ENCODE data around the gene IRX2. TPM values are rescaled to one million over a fixed set of nuclear protein-coding genes. Genes with fewer than 3 reads are reported as not detected.

IRX2 gene
- total RNA-seq, 1 donor from 2014 or later, result not detected

DNA sequence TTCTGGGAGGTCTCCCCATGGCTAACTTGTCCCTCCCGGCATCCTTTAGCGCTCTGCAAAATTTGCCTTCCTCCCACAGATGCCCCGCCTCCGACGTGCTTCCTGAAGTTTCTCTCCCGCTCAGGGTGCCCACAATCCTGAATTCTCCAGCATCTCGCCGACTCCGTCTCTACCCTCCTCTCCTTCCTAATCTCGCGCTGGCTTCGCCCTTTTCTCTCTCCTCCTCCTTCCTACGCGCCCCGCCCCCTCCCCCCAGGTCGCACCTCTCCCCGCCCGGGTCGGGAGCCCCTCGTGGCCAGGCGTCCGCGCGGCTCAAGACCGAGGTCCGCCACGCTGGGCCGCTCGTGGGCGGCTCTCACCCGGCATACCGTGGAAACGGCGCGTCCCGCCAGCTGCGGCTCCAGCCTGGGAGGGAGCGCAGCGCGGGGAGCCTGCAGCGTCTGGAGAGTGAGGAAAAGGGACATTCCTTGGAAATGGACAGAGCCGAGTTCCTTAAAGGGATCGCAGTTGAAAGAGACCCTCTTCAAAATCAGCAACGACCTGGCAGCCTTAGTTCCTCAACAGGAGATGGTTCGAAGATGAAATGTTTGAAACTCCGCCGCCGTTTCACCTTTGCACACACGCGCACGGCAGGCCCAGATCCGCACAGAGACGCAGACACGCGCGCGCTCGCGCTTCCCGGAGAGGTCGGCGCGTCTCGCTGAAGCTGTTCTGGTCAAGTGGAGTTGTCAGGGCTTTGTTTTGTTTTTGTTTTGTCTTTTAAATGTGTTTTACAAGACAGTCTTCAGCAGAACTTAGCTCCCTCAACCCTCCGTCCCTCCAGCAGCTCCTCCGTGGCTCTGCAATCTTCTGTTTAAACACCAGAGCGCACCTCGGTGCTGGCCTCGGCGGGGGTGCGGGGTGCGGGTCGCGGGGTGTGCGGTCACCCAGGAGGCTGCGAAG is 5.0 kb upstream of the IRX2 start:
- ATAC-seq, result no peak
- no peak for DNase-seq (ENCODE audit: low spot score)

DNA sequence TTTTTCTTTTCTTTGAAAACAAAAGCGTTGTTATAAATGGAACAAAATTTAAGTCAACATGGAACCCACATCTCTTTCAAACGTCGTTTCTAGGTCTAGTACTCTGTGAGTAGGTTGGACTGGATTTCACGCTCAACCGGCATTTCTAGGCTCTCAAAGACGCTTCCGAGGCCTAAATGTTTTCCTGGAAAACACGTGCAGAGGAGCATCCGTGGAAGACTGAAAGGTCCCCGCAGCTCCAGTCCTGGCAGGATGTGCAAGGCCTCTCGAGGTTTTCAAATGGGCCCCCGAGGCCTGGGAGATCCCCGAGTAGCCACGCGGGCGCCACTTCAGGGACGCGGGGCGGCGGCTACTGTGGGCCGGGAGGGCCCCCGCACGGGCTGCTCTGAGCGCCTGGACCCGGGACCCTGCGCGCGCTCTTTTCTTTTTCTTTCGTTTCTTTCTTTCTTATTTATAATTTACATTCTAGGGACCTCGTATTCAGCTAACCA is 4.2 kb upstream of the IRX2 start:
- DNase-seq (ENCODE audit: low spot score), result no peak
- ATAC-seq, result no peak

DNA sequence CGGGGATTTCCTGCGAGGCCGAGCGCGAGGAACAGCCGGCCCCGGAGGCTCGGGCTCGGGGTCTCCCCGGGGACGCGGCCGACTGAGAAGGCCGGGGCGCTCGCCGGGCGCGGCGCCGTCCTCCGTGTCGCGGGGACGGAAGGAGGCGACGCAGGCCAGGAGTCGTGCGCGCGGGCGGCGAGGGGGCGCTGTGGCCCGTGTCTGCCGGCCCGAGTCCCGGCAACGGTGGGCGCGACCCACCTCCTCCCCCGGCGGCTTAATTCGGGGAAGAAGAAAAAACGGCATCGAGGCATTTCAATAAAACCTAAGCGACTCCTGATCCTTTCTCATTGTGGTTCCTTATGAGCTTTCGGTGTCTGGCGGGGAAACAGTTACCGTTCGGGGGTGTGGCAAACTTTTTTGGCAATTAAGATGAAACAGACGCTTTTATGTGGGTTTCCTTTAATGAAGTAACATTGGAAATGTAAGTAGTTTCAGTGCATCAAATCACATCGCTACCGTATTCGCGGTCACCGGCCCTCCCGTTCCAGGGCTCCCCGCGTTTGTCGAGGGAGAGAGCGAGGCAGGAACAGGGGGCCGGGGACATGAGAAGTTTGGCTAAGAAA is 3.7 kb upstream of the IRX2 start:
- ATAC-seq (no peak), DNase-seq (ENCODE audit: low spot score) (no peak)

DNA sequence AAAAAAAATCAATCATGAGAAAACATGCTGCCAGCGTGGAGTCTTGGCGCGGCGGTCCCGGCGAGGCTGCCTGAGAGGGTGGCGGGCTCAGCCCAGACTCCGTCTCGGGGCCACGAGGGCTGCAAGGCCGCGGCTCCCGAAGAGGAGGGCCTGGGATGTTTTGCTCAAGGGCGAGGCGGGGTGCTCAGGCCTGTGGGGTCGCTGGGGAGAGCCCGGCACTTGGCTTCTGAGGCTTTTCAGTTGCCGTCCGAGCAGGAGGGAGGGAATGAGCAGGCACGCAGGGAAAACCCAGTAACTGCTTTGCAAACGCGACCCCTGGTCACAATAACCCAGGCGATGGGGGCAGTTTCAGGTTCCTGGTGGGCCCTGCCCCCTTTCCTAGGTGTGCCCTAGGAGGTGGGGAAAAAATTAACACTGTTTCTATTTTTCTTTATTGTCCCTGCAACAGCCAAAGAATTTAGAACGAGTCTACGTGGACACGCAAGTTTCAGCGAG is 3.2 kb upstream of the IRX2 start:
- DNase-seq (ENCODE audit: low spot score) (no peak), ATAC-seq (no peak)

DNA sequence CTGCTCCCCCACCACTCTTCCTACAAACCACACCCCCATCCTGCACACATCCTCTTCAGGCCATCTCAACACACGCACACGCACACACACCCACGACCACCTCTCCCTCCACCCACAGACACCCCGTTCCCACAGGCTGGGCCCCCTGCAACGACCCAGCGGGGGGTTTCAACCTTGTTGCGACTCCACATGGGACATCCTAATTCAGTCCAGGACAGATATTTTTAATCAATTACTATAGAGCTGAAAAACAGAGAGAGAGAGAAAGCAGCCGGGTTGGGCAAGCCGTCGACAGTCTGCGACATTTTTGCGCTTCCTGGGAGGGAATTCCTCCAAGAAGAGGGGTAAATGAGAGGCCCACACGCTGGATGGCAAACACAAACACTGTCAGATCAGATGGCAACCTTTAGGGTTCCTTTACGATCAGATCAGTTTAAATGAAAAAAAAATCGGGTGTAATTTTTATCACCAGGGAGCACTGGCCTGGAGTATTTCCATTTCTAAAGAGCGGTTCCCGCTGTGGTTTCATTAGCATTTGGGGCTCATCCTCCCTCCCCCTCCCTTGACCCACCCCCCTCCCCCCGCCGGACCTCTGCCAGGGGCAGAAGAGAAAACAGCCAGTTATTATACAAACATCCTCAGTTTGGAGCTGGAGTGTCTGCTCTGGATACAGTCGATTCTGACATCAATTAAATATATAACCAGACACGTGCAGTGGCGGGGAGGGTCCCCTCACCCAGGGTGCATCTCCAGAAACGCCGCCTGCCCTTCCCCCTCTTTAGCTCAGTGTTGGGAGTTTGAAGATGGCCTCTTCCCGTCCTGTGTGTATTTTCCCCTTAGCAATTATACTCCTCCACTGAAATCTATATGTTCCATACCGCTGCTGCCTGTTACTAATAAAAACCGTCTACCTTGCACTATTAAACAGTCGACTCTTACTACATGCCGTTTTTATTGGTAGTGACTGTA is 2.3 kb upstream of the IRX2 start:
- no peak for DNase-seq (ENCODE audit: low spot score)
- ATAC-seq, result no peak

DNA sequence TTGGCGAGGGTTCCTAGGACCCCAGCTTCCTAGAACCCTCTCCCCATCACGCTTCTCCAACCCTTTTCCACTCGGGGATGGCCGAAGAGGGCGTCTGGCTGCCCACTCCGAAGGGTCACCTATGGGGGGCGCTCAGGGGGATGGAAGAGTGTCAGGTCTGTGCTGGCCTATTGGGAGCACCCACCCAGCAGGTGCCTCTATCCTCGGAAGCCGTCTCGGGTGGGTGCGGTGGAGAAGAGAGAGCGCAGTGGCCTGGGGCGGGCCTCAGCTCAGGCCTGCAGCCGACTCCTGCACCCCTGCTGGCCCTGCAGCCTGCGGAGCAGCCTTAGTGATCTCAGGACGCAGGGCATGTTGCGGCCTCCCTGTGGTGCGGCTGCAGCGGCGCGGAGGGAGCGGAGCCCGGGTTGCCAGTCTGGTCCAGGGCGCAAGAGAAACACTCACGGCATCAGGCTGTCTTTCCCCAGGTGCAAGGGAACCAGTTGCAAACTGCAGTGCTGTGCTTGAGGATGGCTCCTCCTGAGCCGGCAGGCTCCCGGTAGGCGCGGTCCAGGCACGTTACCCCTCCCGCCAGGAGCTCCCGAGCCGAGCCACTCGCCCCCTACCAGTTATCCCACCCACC is 1.5 kb upstream of the IRX2 start:
- ATAC-seq, result no peak
- DNase-seq (ENCODE audit: low spot score), result no peak

DNA sequence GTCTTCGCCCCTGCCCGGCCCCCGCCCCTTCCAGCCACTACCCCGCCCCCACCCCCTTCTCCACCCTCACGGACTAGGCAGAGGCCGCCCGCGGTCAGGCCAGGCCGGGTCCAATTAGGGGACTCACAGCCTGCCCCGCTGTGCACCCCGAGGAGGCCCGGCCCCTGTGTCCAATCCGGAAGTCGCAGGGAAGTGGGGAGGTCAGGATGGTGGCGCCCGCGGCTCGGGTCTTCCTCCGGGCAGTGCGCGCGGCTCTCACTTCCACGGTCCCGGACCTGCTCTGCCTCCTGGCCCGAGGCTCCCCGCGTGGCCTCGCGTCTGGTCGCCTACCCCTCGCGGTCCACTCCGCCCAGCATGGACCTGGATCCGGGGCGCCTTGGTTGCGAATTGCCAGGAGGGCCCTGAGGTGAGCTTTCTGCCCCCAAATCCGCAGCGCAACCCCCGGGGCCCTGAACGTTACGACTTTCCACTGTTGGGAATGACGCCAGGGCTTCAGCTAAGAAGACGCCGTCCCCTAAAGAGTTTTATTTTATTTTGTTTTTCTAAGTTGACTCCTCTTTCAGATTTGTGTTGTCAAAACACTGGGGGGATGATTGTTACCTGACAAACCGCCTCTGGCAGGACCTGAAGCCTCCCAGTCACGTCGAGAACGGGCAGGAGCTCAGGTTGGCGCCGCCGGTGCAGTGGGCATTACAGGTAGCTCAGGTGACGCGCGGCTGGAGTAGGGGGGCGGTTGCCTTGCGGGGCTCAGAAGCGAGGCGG is 763 bp upstream of the IRX2 start:
- DNase-seq (ENCODE audit: low spot score) (no peak), ATAC-seq (no peak)

DNA sequence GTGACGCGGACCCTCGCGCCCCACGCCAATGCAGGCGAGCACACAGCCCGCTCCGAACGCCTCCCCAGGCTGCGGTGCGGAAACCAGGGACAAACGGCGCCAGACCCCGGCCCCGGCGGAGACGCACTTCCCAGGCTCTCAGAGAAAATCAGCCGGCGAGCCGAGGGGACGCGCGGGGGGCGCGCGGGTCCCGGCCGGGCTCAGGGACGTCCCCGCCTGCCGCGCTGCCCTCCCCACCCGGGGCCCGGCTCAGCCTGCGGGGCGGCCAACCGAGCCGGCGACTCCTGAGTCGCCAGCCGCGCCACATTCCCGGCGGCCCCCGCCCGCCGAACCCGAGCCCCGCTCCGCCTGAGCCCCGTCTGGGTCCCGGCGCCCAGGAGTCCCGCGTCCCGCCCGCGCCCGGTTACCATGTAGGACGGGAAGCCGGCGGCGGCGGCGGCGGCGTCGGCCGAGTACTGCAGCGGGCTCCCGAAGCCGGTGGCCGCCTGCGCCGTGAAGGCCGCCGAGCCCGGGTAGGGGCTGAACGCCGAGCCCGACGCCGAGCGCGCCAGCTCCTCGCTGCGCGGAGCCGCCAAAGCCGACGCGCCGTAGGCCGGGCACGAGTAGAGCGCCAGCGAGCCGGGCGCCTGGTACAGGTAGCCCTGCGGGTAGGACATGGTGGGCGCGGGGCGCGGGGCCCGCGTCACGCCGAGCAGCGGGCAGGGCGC is 566 bp downstream of the IRX2 start:
- ATAC-seq (peak; percentile 10), DNase-seq (ENCODE audit: low spot score) (no peak)

DNA sequence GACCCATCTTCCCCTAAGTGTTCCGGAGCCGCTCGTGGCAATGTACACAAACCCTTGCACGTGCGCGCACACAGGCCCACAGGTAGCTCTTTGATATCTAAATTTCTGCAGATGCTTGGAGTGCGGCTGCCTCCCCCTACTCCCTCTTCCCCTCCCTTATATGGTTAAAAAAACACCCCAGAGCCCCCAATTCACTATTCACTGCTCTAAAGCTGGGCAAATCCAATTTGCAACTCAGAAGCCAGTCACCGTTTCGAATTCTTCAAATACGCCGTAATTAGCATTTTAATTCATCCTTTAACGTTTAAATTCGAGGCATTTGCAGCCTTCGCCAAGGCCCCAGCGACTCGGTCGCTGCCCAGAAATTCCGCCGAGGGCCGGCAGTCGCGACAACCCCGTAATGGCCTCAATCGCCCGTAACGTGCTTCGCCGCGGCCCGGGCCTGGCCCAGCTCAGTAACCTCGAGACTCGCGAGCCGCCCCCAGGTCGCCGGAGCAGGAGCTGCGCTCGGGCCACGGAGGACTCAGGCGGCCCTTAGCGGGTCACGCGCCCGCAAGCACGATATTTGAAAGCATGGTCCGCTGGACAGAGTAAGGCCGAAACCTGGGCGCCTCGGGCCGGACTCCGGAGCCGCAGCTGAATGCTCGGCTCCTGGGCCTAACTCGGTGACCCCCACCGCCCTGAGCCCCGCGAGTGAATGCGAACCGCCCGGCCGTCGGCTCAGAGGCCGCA is 1.3 kb downstream of the IRX2 start:
- no peak for ATAC-seq
- DNase-seq (ENCODE audit: low spot score), result no peak

DNA sequence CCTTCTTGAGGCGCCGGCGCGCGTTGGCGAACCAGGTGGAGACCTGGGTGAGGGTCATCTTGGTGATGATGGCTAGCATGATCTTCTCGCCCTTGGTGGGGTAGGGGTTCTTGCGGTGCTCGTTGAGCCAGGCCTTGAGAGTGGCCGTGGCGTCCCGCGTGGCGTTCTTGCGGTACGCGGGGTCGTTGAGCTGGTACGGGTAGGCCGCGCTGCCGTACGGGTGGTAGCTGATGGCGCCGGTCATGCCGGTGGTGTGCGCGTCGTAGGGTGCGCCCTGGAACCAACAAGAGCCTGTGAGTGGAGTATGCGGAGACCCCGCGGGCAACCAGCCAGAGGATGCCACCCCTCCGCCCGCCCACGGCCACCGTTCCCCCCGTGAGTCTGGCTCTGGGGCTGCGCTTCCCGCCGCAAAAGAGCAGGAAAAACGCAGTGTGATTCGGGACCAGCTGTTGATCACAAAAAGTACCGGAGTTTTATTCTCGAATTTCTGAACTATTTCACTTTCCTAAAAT is 1.9 kb downstream of the IRX2 start:
- no peak for DNase-seq (ENCODE audit: low spot score)

DNA sequence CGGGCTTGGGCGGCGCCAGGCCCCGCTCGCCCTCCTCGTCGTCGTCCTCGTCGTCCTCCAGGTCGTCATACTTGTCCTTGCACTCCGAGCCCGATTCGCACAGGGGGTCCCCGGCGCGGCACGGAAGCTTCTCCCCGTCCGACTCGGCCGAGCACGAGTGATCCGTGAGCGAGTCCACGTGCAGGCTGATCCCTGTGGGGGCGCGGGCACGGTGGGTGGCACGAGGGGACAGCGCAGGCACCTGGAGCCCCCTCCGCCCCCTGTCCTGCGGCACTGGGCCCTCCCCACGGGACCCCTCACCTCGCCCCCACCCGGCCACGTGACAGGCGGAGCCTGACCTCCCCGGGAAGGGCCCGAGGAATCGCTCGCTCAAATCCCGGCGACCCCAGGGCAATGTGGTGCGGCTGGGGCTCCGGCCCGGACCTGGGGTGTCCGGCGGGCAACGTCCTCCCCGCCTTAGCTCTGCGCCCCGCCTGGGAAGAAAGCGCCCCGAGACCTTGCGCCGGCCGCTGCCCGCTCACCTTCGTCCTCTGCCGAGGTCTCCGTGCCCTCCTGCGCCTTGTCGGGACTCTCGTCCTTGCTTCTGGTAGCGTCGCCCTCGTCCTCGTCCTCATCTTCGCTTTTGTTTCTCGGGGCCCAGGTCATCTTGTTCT is 2.5 kb downstream of the IRX2 start:
- no peak for DNase-seq (ENCODE audit: low spot score)
- ATAC-seq, result no peak

More for the DNA sequence above, 1.9 kb downstream of the IRX2 start:
- no peak for ATAC-seq

DNA sequence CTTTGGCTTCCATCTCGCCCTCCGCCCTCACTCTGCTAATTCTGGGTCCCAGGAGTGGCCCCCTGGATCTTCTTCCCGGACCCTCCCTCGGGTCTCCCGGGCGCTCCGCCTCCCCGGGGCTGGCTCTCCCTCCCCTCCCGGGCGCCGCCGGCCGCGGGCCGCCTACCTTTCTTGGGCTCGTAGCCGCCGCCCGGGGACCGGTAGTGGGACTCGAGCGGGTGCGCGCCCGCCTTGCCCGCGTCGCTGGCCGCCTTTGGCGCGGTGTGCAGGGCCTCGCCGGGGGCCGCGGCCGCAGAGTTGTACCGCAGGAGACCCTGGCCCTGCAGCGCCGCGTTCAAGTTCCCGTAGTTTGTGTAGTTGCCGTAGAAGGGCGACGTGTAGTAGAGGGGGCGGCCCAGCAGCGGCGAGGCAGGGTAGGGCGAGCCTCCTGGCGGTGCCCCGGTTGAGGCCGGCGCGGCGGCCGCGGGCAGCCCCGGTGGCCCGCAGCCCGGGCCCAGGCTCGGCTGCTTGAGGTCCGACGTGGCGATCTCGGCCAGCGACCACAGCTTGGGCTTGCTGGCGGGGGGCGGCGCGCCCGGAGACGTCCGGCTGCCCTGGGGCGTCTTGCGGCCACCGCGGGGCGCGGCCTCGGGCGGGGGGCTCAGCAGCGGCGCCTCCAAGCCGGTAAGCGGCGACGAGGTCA is 3.2 kb downstream of the IRX2 start:
- ATAC-seq (no peak), DNase-seq (ENCODE audit: low spot score) (no peak)

DNA sequence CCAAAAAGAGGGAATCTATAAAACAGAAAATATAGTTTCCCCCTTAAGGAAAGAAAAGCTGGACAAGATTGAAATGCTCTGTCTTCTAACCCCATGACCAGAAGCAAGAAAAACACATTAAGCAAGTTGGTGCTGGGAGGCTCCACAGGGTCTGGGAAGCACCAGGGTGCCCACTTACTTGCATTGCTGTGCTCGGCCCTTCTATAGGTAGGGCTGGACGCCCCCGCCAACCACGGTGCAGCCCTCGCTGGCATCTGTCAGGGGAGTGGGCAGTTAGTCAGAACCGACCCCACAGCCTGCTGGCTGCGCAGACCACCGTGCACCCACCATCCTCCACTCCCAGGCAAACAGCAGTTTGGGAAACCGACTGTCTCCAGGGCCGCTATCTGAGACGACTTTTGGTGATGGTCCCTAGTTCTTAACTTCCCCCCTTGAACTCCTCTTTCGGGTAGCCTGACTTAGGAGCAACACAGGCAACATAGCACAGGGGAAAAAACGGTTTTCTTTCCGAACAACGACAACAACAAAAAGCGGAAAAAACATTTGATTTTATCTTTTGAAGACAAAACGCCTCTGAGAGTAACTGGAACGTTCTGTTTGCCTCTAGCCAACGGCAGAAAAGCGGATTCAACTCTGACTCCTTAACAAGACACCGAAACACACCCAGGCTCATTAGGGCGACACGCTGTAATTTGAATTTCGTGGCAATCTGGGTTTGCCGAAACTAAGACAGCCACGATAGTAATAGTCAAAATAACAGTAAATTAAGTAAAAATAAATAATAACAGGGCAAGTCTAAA is 3.9 kb downstream of the IRX2 start:
- ATAC-seq (no peak), DNase-seq (ENCODE audit: low spot score) (no peak)

DNA sequence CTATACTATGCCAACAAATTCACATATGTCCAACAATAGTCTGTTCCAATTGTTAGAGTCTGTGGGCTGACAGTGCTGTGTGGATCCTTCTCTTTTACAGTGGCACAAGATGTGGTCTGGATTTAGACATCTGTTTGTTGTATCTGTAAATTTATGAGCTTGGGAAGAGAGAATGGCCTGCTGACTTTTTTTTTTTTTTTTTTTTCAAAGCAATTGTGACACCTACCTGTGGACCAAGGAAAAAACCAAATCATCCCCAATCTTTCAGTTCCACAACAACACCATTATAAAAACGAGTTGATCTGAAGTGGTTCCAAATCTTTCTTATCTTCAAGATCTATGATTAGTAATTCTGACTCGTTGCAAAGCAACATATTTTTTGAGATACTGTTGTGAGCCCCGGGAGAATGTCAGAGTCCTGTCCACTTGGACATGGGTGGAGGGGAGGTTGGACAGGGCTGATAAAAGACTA is 4.9 kb downstream of the IRX2 start:
- ATAC-seq (no peak), DNase-seq (ENCODE audit: low spot score) (no peak)

DNA sequence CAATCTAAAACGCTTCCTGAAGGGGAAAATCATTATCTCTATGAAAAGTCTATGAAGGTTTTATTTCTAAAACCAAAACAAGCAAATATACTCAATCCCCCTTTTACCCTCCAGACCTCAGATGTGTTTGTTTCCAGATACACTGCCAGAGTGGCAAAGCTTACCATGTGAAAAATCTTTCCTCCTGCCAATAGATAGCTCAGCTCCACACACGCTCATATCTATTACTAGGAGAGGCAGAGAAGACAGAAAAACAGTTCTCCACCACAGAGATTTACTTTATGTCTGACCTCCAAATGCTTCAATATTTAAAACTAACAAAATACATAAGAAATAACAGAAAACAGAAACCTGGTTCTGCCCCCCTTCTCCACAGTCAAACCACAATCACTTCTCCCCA is 7.0 kb downstream of the IRX2 start:
- no peak for DNase-seq (ENCODE audit: low spot score)
- no peak for ATAC-seq
